Measurements from ENCODE around the gene DCHS2.

- TF ChIP-seq YY1 (IDR thresholded peaks at IDR 0.05; ENCODE audit: insufficient read depth, insufficient read length) = no peak
- no peak for TF ChIP-seq ZNF274 (IDR thresholded peaks at IDR 0.05; ENCODE audit: low read depth, low read length)
Measured at GRCh38 chr4:154292589-154292988, 199.0 kb downstream of the DCHS2 start.

Measured in NT2/D1 (cell line).